Lower leg skin (tissue), 4 donors: Measurements from ENCODE around the gene KCNT2. TPM values are rescaled to one million over a fixed set of nuclear protein-coding genes. Genes with fewer than 3 reads are reported as not detected.

ENCODE experiments used
- DNase-seq, 2 donors: peaks; one replicate each; pipeline ENCODE4 v3.0.0-alpha.2; 2019; ENCODE audit warnings: low spot score in 2 of 2
- H3K4me3 ChIP-seq: fragments of 200-600 bp; sonication (generic); 2 replicates; pipeline ENCODE4 v1.5.1; 2017; ENCODE audit warnings: mild to moderate bottlenecking, low read depth; ENCODE audit not compliant: poor library complexity, severe bottlenecking
- CTCF ChIP-seq, 3 donors: fragments of 450-650 bp; IDR thresholded peaks; one replicate each; pipeline ENCODE4 v1.5.1; 2016; ENCODE audit warnings: antibody characterized with exemption in 3 of 3, mild to moderate bottlenecking in 3 of 3, moderate library complexity in 2 of 3
- POLR2A ChIP-seq, 2 donors: fragments of 450-650 bp; IDR thresholded peaks; one replicate each; pipeline ENCODE4 v1.6.1; 2016 to 2017; ENCODE audit warnings: antibody characterized with exemption in 2 of 2, mild to moderate bottlenecking in 1 of 2, moderate library complexity in 1 of 2
- WGBS, 2 donors: methylation state at CpG; one replicate each; pipeline ENCODE4 v1.1.5; 2018; 5-methylcytosine and 5-hydroxymethylcytosine counted together
- intact Hi-C: fragments of 100-400 bp; cut with DNase I; formaldehyde crosslinking; loops from one replicate; pipeline ENCODE4 v1.15.0; 2023; ENCODE audit warnings: low total_unique reads
- total RNA-seq, 4 donors: library from RNA; depleted of rRNA; stranded (reverse); fragments of >200 nt; gene quantifications; one replicate each; pipeline ENCODE4 v1.1.0, GENCODE V29; 2016

KCNT2 gene
- total RNA-seq, 4 donors from 2014 or later, result 0.34 to 0.97 (median 0.79) TPM

- TF ChIP-seq POLR2A (IDR thresholded peaks at IDR 0.05) (no peak), CTCF (IDR thresholded peaks at IDR 0.05) (no peak)
- intact Hi-C loops, result no loop called here
- no peak for DNase-seq
- H3K4me3 ChIP-seq, result no peak overlapping the region
- WGBS, 2 donors, result 61 to 68% methylated on average over 4 of the region's 4 CpGs
Observed at GRCh38 chr1:196450143-196451095, 157.8 kb downstream of the KCNT2 start.

- no peak for DNase-seq
- H3K4me3 ChIP-seq, result no peak overlapping the region
- TF ChIP-seq POLR2A (IDR thresholded peaks at IDR 0.05) (no peak), CTCF (IDR thresholded peaks at IDR 0.05) (no peak)
- intact Hi-C loops, result no loop called here
Observed at GRCh38 chr1:196449460-196449859, 158.8 kb downstream of the KCNT2 start.

- 95 to 97% methylated on average over 1 of the region's 1 CpG for WGBS, 2 donors
- no peak for TF ChIP-seq CTCF (IDR thresholded peaks at IDR 0.05)
- TF ChIP-seq POLR2A (IDR thresholded peaks at IDR 0.05), result no peak
- intact Hi-C loops, result no loop called here
- no peak for DNase-seq
- no peak overlapping the region for H3K4me3 ChIP-seq
Observed at GRCh38 chr1:196445775-196446174, 162.5 kb downstream of the KCNT2 start.

GRCh38 chr1:196444634-196445033, 163.6 kb downstream of the KCNT2 start:
- intact Hi-C loops, result no loop called here
- TF ChIP-seq POLR2A (IDR thresholded peaks at IDR 0.05) (no peak), CTCF (IDR thresholded peaks at IDR 0.05) (no peak)
- no peak for DNase-seq
- no peak overlapping the region for H3K4me3 ChIP-seq

GRCh38 chr1:196442366-196442765, 165.9 kb downstream of the KCNT2 start:
- no peak overlapping the region for H3K4me3 ChIP-seq

More at GRCh38 chr1:196442366-196442765, 165.9 kb downstream of the KCNT2 start:
- no peak for TF ChIP-seq CTCF (IDR thresholded peaks at IDR 0.05)
- no peak for TF ChIP-seq POLR2A (IDR thresholded peaks at IDR 0.05)
- DNase-seq, result no peak
- intact Hi-C loops, result no loop called here
- 91 to 93% methylated on average over 3 of the region's 3 CpGs for WGBS, 2 donors
